GM13977 (cell line): Measurements from ENCODE around the gene RAD18.

Source experiments
- DNase-seq: peaks from one replicate; pipeline ENCODE4 v3.0.0; 2012; ENCODE audit warnings: low spot score
- CTCF ChIP-seq: IDR thresholded peaks from 2 replicates; pipeline ENCODE4 v1.5.1; 2012; ENCODE audit warnings: mild to moderate bottlenecking, control low read depth; ENCODE audit not compliant: insufficient read depth; ENCODE audit errors: extremely low read depth, missing control alignments
- in situ Hi-C: fragments of 300-500 bp; cut with MboI; formaldehyde crosslinking; loops from one replicate; pipeline ENCODE4 v1.12.0; 2022; ENCODE audit warnings: low sequenced_read_pairs, low pct_unique_long_range_greater_than_20kb, mixed read lengths, inconsistent platforms; ENCODE audit not compliant: unreplicated experiment

Gene RAD18

DNA sequence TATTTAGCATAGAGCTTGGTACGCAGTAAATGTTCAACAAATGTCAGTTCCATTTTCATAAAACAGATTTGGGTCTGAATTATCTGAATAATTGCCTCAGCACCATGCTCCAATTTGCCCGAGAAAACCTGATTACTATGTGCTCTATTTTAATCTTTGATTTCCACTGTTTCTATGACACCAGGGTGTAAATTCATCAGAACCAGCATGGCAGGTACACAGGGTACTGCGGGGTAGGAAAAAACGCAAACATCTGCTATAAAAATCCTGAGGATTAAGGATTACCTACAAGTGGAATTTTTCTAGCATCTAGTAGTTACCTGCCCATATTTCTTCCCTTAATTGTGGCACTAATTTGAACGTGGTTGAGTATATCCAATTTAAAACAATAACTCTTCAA lies 70.3 kb downstream of the RAD18 start:
- no peak for TF ChIP-seq CTCF
- in situ Hi-C loops: no loop called here
- DNase-seq: no peak

GRCh38 chr3:8891774-8892173 lies 71.5 kb downstream of the RAD18 start:
- TF ChIP-seq CTCF: no peak
- no peak for DNase-seq
- in situ Hi-C loops: no loop called here

GRCh38 chr3:8891303-8891702 lies 72.0 kb downstream of the RAD18 start:
- TF ChIP-seq CTCF: no peak
- no peak for DNase-seq
- in situ Hi-C loops: no loop called here

DNA sequence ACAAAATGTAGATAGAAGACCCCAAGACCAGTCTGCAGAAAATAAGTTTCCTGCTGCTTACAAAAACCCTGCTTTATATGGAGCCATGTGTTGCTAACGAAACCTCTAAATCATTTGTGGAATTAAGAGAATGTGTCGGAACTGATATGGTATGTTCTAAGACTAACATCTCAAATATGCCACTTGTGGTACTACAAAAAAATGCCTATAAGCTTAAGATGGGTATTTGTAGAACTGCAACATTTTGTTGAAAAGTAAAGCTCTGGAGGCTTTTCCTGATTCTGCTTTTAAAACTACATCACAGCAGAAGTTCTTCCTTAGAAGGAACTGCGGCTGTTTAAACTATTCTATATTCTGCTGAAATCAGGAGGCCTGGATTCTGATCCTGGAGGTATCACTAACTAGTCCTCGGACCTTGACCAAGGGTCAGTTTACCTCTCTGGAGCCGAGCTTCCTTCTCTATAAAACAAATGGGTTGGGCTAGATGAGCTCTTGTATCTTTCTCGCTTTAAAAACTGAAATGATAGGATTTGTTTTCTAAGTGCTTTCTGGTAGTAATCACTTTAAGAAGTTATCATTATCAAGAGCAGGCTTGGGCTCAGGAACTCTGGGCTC lies 74.9 kb downstream of the RAD18 start:
- no peak for DNase-seq
- in situ Hi-C loops: no loop called here
- no peak for TF ChIP-seq CTCF

DNA sequence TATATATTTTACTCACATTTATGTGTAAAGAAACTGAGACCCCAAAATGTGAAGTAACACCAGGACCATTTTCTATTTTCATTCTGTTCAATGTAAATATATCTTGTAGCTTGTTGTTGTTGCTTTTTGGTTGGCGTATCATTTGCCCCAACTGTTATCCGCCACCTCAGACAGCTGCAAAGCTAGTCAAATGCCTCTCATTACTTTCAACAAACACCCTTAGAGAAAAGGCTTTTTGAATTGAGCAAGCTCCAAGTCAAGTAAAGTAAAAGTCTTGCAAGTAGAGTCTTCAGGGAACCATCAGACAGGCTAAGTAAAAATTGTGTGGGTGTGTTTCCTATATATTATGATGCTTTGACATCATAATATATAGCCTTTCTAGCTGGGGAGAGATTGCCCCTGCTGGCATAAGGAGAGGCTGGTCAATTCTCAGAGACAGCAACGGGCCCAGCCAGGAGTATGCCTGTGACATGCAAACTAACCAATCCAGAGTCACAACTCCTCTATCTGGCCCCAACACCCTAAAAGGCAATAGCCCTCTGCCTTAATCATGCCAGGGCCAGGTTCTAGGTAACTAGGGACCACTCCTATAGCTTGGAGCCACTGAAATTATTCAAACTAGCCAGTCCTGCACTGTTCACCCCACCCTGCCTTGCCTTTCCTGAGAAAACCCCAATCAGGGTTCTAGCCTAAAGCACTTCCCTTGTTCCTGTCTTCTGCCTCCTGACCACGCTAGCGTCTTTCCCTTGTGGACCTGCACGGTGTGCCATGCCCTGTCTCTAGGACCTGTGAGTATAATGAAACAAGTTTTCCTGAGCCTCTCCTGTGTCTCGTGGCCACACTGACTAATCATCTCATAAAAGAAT lies 75.6 kb downstream of the RAD18 start:
- TF ChIP-seq CTCF: no peak
- in situ Hi-C loops: no loop called here

DNA sequence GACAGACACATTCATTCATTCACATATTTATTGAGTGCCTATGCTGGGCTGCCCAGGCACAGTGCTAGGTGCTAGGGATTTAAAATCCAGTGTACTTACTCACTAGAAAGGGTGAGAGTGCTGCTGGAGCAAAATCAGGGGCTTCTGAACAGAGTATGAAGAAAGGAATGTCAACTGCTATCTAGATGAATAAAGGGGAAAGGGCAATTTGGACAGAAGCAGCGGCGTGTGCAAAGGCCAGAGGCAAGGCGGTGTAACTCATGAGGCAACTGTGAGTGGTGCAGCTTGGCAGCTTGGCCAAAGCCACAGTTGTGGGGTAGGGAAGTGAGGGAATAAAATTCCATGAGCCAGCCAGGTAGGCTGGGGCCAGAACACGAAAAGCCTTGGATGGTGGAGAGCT lies 76.7 kb downstream of the RAD18 start:
- in situ Hi-C loops: no loop called here
- no peak for TF ChIP-seq CTCF
- DNase-seq: no peak

More for the DNA sequence above, 75.6 kb downstream of the RAD18 start:
- no peak for DNase-seq
